ENCODE measurements around the gene HIF1A.
"Not testable (repeated sequence)": the region's sequence is repeated elsewhere in the genome, so short reads cannot be mapped to it uniquely, and the experiment has no call there.

DNA sequence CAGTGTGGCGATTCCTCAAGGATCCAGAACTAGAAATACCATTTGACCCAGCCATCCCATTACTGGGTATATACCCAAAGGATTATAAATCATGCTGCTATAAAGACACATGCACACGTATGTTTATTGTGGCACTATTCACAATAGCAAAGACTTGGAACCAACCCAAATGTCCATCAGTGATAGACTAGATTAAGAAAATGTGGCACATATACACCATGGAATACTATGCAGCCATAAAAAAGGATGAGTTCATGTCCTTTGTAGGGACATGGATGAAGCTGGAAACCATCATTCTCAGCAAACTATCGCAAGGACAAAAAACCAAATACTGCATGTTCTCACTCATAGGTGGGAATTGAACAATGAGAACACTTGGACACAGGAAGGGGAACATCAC, 37.2 kb upstream of the HIF1A start:
- TF ChIP-seq, protein P1, sequence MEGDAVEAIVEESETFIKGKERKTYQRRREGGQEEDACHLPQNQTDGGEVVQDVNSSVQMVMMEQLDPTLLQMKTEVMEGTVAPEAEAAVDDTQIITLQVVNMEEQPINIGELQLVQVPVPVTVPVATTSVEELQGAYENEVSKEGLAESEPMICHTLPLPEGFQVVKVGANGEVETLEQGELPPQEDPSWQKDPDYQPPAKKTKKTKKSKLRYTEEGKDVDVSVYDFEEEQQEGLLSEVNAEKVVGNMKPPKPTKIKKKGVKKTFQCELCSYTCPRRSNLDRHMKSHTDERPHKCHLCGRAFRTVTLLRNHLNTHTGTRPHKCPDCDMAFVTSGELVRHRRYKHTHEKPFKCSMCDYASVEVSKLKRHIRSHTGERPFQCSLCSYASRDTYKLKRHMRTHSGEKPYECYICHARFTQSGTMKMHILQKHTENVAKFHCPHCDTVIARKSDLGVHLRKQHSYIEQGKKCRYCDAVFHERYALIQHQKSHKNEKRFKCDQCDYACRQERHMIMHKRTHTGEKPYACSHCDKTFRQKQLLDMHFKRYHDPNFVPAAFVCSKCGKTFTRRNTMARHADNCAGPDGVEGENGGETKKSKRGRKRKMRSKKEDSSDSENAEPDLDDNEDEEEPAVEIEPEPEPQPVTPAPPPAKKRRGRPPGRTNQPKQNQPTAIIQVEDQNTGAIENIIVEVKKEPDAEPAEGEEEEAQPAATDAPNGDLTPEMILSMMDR (IDR thresholded peaks at IDR 0.05; ENCODE audit: low read length), result not testable (repeated sequence)
- not testable (repeated sequence) for TF ChIP-seq EZH2 (IDR thresholded peaks at IDR 0.05; ENCODE audit: borderline replicate concordance, low read length)
